ENCODE data around the gene GNG2.

DNA sequence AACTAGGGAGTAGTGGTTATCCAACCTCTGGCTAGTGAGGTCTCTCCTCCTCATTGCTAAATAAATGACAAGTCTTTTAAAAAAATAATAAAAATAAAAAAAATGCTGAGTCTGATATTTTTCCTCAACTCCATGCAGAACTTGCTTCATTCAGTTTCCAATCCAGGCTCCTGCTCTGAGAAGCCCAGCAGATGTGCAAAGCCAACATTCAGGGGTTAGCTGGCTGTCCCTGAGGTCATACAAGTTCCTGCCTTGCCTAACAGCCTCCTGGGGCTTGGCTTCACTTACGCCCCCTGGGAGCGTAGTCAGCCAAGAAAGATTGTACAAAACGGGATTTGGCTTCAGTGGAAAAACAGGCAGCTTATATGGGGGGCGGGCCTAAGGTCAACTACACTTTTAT lies 152.2 kb downstream of the GNG2 start:
- no peak for TF ChIP-seq CTCF (conservative IDR thresholded peaks at IDR 0.05; ENCODE audit: low read length)
- TF ChIP-seq EZH2phosphoT487 (IDR thresholded peaks at IDR 0.05; ENCODE audit: borderline replicate concordance, low read depth, low read length) = no peak

Data from OCI-LY7 (cell line).